Right forelimb (tissue), 1 donor: ENCODE data around the gene HAPLN1.

Experiments
- DNase-seq: peaks from one replicate; pipeline ENCODE4 v3.0.0-alpha.2; 2018

HAPLN1 gene

DNA sequence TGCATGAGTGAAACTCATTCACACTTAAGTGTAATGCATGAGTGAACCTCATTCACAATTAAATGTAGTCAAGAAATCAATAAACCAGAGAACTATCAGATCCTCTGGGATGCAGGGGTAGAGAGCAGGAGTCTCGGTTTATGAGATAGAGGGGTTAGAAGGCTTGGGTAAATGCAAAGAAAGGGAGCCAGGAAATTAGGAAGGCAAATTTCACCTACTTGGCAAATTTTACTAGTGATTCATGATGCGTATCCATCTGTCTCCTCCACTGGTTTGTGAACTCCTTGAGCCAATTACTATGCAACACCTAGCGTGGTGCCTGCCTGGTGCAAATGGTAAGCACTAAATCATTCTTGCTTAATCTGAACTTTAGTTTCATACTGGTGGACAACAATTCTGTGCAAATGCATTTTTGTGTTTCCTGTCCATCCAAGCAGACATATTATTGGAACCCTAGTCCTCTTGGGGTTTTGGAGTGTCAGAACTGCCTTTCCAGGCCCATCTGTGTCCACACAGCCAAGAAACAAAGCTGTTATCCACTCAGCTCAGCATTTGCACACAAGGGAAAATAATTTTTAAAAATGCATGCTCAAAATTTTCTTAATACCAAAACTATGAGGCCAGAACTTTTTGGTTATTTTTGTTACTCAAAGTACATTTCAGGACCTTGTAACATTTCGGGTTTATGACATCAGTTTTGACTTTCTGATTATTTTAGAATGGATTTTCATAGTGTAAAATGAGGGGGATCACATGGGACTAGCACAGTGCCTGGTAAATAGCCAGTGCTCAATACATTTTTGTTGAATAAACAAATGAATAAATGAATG, 5.2 kb downstream of the HAPLN1 start:
- DNase-seq: no peak

DNA sequence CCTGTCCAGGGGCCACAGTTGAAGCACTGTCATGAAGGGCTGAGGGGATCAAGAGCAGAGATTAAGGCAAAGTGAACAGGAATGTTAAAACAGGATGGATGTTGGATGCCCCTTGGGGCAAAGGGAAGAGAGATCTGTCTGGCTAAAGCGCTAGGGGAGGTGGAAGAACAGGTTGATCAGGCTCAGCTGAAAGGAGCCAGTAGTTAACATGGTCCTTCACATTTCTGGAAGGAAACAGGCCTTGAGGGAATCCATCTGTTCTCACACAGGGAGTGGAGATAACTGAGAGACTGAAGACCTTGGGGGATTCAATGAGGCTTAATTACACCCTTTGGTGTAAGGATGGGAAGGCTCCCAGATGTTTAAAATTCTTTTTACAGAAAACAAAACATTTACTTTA, 5.8 kb downstream of the HAPLN1 start:
- no peak for DNase-seq

DNA sequence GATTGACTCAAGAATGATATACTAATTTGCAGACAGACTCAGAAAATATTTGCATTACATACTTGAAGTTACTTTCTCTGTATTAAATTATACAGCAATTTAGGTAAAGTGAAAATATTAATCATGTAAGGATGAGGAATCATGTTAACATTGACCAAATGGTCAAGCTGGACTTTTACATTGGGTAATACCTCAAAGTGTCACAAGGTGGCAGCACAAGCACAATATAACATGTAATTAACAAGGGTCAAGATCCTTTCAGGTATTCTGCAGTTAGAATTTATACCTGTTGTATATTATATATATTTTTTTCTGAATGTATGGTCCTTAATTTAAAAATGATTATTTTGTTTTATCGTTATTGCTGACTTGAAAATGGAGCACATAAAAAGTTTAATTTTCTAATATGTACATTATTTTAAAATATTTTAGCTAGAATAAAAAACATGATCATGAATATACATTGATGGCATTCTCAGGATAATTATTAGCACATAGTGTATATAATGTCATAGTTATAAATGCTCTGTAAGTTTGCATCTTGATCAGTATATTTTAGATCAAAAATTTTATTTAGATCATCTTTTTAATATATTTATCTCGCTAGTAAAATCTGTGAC, 8.6 kb downstream of the HAPLN1 start:
- no peak for DNase-seq

DNA sequence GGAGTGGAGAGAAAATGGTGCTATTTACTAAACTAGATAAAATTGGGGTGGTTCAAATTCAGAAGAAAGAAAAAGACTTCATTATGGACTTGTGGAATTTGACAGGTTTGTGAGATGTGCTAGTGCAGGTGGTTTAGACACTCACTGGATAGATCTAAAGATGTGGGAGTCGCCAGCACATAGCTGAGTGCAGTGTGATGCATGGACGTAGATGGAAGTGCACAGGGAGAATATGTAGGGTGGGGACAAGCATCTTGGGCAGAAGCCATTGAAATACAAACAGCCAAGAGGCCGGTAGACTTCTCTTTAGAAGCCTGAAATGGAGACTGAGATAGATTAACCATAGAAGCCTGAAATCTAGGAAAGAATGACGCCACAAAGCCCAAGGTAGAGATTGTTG, 10.7 kb downstream of the HAPLN1 start:
- DNase-seq: no peak

DNA sequence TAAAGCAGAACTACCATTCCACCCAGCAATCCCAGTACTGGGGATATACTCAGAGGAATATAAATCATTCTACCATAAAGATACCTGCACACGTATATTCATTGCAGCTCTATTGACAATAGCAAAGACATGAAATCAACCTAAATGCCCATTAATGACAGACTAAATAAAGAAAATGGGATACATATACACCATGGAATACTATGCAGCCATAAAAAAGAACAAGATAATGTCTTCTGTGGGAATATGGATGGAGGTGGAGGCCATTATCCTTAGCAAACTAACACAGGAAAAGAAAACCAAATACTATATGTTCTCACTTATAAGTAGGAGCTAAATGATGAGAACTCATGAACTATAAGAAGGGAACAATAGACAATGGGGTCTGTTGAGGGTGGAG, 12.5 kb downstream of the HAPLN1 start:
- no peak for DNase-seq

DNA sequence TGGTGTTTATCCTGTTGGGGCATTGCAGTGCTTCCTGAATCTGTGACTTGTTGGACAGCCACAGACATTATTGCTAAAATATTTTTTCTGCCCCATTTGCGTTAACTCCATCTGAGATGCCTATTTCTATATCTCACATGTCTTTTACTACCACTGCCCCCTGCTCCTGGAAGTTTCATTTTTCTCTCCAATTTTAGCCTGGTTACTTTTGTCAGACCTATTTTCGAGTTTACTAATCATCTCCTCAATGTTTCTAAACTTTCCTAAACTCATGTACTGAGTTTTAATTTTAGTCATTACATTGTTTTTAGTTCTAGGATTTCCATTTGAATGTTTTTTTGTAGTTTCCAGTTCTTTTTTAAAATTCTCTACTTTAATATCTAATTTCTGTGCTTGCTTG, 17.6 kb downstream of the HAPLN1 start:
- no peak for DNase-seq

DNA sequence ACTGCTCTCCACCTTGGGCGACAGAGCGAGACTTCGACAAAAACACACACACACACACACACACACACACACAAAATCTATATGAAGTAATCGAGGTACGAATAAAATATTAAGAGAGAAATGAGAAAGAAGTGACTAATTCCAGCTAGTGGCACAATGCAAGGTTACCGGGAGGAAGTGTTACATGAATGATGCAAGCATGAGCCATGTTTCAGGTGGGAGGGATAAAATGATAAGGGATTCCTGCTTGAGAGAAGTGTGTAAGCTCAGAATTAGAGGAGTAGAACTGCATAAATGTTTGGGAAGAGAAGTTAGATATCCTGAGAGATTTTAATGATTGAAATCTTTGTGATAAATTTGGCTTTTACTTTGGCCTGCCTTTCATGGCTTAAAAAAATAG, 18.8 kb downstream of the HAPLN1 start:
- no peak for DNase-seq

DNA sequence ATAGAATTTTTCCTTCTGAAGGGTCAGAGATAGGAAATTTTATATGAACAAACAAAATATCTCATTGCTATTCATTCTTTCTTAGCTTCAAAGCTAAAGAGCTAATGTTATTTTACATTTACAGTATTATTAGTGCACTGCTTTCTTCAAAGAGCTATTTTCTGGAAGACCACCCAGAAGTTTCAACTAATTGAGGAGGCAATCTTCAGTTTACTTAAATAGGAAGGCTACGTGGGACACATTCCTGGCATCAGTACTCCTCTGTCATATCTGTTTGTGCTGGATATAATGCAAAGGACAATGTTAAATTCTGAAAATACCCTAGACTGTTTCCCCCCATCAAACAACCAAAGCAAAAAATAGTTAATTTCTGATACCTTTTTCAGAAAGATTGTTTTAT, 30.8 kb downstream of the HAPLN1 start:
- no peak for DNase-seq

DNA sequence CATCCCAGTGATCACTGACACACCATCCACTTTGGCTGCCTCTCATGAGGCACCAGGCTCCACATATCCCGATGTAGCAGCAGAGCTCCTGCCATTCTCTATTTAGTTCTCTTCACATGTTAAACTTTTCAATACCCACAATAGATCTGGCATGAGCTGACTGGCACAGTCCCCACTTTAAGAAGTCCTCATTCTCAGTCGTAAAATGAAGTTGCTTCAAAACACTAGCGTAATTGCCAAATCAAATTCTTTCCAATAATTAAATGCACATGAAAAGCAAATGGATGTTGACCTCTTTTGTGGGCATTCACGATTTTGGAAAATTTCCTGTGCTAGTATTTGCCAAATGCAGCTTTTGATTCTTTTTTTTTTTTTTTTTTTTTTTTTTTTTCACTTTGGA, 32.4 kb downstream of the HAPLN1 start:
- DNase-seq: no peak

DNA sequence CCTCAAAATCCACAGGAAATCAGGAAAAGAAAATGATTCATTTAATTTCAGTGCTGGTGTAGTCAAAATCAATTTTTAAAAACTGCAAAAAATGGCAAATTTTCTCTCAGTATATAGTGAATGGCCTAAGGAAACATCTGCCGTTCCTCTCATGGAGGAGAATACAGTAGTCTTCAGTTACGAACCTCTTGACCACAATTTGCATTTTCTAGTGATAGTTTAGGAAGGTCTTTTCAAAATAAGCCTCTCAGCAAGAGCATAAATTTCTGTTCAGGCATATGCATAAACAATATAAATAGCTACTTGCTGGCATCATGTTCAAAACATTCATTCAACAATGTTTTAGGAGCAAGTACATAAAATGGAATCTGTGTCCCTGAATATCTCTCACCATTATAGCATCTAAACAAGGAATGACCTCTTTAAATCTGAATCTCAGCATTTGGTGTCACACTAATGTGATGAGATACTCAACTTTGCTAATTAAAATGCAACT, 33.5 kb downstream of the HAPLN1 start:
- no peak for DNase-seq

DNA sequence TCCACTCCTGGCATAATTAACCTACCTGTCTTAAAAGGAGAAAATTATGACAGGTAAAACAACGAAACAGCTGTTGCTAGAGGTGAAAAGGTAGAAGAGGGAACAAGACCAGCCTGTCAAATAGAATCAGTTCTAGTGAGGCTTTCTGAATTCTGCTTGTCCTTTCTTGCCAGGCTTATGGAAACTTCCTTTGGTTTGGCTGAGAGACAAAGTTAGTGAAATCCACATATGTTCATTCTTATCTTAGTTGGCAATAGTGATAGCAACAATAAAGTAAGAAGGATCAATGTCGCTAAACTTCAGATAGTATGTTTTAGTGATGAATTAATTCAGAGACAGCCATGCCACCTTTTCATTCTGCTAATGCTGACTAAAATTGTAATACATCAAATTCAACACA, 34.4 kb downstream of the HAPLN1 start:
- DNase-seq: no peak

DNA sequence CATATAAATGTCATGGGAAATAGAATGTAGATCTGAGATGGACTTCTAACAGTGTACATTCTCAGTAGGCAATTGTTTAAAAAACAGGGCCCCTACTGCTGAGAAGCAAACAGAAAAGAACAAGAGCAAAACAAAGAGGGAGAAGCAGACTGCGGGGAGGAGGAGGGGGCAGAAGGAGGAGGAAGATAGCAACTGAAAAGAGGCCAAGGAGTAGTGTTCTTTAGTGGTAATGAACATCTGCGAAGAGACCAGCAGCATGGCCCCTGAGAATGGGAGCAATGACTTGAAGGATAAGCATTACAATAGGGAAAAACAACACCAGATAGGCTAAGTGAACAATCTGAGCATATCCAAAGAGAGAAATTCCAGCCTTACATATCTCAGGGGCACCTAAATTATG, 36.8 kb downstream of the HAPLN1 start:
- no peak for DNase-seq

DNA sequence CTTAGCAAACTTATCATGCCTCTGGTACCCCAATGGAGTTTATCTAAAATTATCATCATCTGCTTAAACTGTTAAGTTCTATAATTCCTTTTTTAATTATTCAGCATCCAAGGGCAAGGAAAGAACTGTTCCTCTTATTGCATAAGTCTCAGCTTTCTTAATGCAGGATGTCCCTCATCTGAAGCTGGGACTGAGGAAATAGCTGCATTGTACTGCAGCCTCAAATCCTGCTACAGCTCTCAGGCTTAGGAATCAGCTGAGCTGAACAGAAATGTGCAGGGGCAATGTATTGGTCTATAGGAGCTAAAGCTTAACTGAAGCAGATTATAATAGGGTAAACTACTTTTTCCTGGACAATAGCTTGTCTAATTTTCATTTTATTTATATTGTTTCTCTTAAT, 48.0 kb downstream of the HAPLN1 start:
- no peak for DNase-seq

DNA sequence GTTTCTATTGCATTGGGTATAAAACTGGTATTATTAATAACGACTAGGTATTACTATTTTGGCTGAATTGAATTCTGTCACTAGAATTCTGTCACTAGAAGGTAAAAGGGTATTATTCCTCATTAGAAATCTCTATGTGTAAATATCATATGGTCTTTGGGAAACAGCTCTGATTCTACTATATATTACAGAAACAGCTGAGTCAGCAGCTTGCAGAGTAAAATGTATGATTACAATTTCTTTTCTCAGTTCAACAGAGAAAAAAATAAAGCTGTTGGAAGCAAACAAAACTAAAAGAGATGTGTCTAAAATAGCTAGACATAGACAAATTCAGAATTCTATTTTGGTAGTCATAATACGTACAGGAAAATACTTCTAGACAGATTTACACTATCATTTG, 48.5 kb downstream of the HAPLN1 start:
- DNase-seq: no peak

DNA sequence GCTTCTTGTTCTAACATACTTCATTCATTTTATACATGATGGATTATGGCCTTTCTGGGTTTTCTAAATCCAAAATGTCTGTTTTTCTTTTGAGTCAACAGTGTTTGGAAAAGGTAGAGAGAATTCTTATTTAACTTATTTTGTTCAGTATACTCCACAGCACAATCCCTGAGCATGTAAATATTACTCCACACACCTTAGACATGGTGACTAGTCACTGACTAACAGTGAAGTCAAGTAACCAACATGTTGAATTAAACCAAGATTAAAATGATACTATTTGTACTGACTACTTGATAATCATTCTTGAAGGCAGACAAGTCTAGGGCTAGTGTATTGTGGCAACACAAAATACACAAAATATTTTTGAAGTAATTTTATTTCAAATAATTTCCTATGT, 55.0 kb downstream of the HAPLN1 start:
- DNase-seq: no peak

DNA sequence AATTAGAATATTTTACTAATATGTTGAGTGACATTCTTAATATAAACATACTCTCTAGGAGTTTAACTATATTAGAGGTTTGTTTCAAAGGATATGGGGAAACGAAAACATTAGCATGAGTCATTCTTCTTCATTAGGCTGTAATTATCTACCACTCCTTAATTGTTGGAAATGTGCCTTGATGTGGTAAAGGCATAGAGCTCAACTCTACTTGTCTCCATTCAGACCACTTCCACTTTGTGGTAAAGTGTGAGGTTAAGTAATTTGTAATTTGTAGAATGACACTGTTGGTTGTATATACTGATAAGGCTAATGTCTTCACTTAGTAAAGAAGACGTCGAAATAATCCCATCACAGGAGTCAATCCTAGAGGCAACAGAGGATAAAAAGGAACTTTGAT, 58.1 kb downstream of the HAPLN1 start:
- no peak for DNase-seq

DNA sequence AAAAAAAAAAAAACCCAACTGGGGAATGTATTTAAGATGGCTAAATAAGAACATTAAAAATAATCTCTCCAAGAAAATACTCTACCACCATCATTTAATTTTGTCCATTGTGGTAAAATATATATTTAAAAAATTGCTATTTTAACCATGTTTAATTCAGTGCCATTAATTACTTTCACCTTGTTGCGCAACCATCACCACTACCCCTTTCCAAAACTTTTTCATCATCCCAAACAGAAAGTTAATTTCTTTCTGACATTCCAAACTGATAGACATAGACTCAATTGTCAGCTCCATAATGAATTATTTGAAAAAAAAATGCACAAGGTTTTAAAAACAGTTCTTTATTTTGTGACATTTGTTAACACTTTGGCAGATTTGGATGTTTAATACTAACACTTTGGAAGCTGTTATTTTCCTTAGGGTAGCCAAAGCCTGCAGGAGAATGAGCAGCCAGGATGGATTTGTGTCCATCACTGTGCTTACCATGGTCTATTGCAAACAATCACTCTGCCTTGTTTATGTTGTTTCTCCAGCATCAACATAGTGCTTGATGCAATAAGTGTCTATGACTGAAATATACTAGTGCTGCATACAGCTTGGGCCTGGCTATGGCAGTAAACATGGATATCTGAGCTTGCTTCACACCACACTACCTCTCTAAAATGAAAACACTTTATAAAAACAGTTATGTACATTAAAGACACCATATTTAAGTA, 62.7 kb downstream of the HAPLN1 start:
- DNase-seq: no peak

DNA sequence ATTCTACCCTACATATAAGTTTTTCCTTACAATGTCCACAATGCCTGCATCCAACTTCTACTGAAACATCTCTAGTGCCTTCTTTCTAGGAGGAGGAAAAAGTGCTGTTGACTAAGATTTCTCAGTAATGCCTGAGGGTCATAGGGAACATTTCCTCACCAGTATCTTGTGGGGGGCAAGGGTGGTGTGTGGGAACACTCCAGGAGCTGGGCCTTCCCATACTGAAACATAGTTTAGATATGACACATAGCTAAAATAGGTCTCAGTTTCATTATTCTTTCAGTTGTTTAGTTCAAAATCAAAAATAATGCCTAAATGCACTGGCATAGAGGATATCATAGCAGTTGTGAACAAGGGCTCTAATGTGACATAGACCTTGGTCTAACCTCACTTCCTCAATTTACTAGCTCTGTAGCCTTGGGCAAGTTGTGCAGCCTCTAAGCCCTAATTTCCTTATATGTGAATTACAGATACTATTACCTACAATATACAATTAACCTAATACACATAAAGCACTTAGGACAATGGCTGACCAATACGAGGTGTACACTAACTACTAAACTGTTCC, 66.1 kb downstream of the HAPLN1 start:
- DNase-seq: no peak

DNA sequence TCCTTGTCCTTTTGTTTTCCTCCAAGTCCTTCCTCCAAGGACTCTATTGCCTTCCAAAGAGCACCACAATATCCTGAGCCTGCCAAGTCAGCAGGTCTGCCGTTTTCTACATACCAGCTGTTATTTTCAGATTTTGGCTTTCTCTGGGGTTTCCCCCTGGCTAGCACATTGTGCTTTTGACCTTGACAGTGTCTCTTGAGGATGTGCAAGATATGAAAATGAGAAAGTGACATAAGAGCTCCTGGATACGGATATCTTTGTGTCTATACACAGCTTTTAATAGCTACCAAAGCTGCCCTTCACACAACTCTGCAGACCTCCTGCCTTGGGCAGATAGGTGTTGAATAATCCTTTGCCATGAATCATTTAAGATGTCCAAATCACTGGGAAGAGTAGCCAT, 67.0 kb downstream of the HAPLN1 start:
- no peak for DNase-seq

DNA sequence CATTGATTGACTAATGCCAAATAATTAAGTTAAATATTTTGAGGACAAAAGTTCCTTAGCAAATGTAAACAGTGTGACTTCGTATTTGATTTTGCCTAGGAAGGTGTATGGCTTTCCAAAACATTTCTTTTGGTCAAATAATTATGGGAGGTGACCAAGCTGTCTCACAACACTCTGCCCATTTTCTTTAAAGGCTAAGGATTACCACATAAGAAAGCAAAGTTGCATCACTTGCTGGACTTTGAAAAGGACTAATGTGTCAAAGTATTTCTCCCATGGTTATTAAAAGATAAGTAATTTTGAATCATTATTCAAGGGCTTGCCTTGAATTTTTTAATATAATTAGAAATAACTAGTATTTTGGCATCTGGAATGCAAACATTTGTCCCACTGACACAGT, 74.7 kb downstream of the HAPLN1 start:
- no peak for DNase-seq

DNA sequence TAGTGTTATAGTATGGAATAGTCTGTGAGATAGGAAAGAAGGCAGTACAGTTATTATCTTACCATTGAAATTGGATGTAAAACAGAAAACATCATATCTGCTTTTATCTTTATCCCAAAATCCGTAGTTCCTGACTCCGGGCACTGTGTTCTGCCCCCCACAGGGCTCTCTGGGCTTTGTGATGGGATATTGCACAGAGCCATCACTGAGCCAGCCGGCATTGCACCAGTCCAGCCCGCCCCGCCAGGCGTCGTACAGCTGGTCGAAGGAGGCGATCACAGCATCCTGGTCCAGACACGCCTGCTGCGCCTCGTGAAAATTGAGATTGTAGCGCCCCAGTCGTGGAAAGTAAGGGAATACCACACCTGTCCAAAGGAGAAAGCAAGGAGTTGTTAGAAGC, 76.4 kb downstream of the HAPLN1 start:
- no peak for DNase-seq

DNA sequence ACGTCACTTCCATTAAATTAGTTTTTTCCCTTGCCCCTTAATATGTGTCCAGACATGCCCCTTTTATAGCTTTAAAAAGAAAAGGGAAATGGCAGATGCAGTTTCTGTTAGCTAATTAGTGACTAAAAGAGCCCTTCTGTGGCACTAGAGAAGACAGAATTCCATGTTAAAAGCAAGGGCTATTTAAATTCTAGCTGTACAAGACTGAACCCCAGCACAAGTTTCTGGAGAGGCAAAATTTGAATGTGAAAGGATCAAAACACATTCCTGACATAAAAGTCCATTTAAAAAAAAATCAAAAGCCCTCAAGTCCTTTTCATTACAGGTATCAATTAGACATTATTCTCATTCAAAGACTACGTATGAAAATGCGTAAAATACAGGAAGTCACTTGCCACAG, 78.7 kb downstream of the HAPLN1 start:
- no peak for DNase-seq

DNA sequence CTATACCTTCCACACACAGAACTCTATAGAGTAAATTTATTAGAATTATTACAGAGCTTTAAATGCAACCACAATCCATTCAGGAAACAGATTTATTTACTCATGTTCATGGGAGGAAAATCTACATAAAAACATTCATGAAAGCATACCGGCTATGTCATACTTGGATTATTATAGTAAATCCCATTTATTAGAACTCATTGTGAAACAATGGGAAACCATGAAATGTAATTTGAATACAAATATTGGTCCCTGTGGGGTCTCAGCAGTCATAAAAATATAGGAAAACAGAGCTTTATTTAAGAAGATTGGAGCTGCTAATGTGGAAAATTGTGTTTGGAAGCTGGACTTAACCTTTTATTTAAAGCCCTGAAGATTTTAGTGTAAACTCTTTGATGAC, 80.7 kb downstream of the HAPLN1 start:
- DNase-seq: no peak

DNA sequence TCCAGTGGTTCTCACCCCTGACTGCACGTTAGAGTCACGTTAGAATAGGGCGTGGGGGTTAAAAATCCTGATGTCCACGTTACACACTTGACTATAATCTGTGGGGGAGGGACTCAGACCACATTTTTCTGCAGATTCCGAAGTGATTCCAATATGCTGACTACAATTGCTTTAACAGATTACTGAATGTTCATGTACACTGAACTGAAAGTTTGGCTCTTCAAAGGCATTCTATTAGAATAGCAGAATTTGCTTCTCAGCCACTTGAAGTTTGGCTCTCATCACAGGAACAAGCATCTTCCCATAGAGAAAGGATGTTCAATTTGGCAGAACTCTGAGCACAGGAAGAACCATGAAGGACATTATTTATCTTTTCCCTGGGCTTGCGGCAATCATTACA, 84.5 kb downstream of the HAPLN1 start:
- no peak for DNase-seq
